Spleen (tissue), 11 donors: ENCODE measurements around the gene MYO19. TPM values are rescaled to one million over a fixed set of nuclear protein-coding genes. Genes with fewer than 3 reads are reported as not detected.

Source experiments
- DNase-seq: peaks from one replicate; pipeline ENCODE4 v3.0.0-alpha.2; 2020
- H3K27ac ChIP-seq, 8 donors: fragments of 200-600 bp; sonication (generic) in 7 of 8; 1 replicate in 4 of 8; 2 replicates in 4 of 8; pipeline versions ENCODE4 v1.5.0 to v1.8.0; 2016 to 2021; ENCODE audit warnings: inconsistent platforms in 4 of 8, mild to moderate bottlenecking in 4 of 8, moderate library complexity in 1 of 8
- H3K27me3 ChIP-seq, 7 donors: fragments of 200-600 bp; sonication (generic) in 6 of 7; replicated peaks in 1 of 7; 1 replicate in 4 of 7; 2 replicates in 3 of 7; pipeline versions ENCODE4 v1.5.0 to v1.8.0; 2016 to 2021; ENCODE audit warnings: inconsistent platforms in 3 of 7, mild to moderate bottlenecking in 1 of 7
- H3K36me3 ChIP-seq, 6 donors: fragments of 200-600 bp; sonication (generic) in 5 of 6; 1 replicate in 4 of 6; 2 replicates in 2 of 6; pipeline versions ENCODE4 v1.5.0 to v1.8.0; 2016 to 2021; ENCODE audit warnings: inconsistent platforms in 2 of 6
- H3K4me1 ChIP-seq, 6 donors: fragments of 200-600 bp; sonication (generic) in 5 of 6; 1 replicate in 3 of 6; 2 replicates in 3 of 6; pipeline versions ENCODE4 v1.5.0 to v1.8.0; 2016 to 2021; ENCODE audit warnings: inconsistent platforms in 3 of 6
- H3K4me3 ChIP-seq, 8 donors: fragments of 200-600 bp; sonication (generic) in 7 of 8; 1 replicate in 4 of 8; 2 replicates in 4 of 8; pipeline versions ENCODE4 v1.5.0 to v1.8.0; 2016 to 2021; ENCODE audit warnings: inconsistent platforms in 4 of 8, mild to moderate bottlenecking in 4 of 8, moderate library complexity in 2 of 8
- H3K9me3 ChIP-seq, 8 donors: fragments of 200-600 bp; sonication (generic) in 7 of 8; 1 replicate in 4 of 8; 2 replicates in 4 of 8; pipeline versions ENCODE4 v1.5.0 to v1.8.0; 2016 to 2021; ENCODE audit warnings: inconsistent platforms in 4 of 8
- POLR2A ChIP-seq, 3 donors: fragments of 450-650 bp; IDR thresholded peaks; one replicate each; pipeline ENCODE4 v1.5.1; 2017; ENCODE audit warnings: antibody characterized with exemption in 3 of 3, mild to moderate bottlenecking in 1 of 3
- POLR2AphosphoS5 ChIP-seq, 3 donors: sonication (generic); formaldehyde crosslinking; IDR thresholded peaks; one replicate each; pipeline ENCODE4 v1.5.1; 2017; ENCODE audit warnings: antibody characterized with exemption in 3 of 3
- WGBS, 5 donors: extraction: QIAGEN DNeasy Blood & Tissue Kit in 3 of 5; methylation state at CpG; one replicate each; pipeline versions ENCODE4 v1.1.5 to v1.1.7; 2013 to 2018; 5-methylcytosine and 5-hydroxymethylcytosine counted together
- intact Hi-C: fragments of 100-400 bp; cut with DNase I; formaldehyde crosslinking; loops from one replicate; pipeline ENCODE4 v1.15.0; 2023; ENCODE audit warnings: low total_unique reads
- polyA plus RNA-seq, 3 donors: library from polyadenylated mRNA; stranded (reverse); fragments of 200-250 nt; gene quantifications; one replicate each; pipeline ENCODE4 v1.2.1, GENCODE V29; 2013
- total RNA-seq, 7 donors: library from RNA; depleted of rRNA in 3 of 7; stranded (reverse); fragments of >200 nt in 3 of 7; fragmentation: NEBNext Ultra II Directional in 4 of 7; extraction: Animal tissue kit (Norgen Biotek cat#: 25700) in 4 of 7; gene quantifications; one replicate each; pipeline versions ENCODE4 v1.1.0 to v1.2.1, GENCODE V29; 2016 to 2021
- TF ChIP-seq, protein P1 (sequence below), 11 experiments: fragments of 200-600 bp in 7 of 11; fragments of 450-650 bp in 4 of 11; sonication (generic) in 4 of 11; IDR thresholded peaks in 8 of 11; conservative IDR thresholded peaks in 3 of 11; 1 replicate in 7 of 11; 2 replicates in 4 of 11; pipeline versions ENCODE4 v1.4.0 to v1.8.0; 2016 to 2021; ENCODE audit warnings: antibody characterized with exemption in 11 of 11, inconsistent platforms in 4 of 11, mild to moderate bottlenecking in 1 of 11
- donor health status: healthy with polysubstance abuse.
- donor health status: DM: no; HTN: no; CAD: no; lungs with moderate emphysema.
- donor health status: DM: no; HTN: no; CAD: no.
- donor health status: Bipolar disorder and iron deficiency.
- donor health status: healthy.
- donor health status: DM: no; HTN: no; CAD: no.
- donor health status: DM: yes; HTN: yes; CAD: no.

MYO19 gene
- total and polyA plus RNA-seq, 10 donors, result 15.6 to 68.9 (median 50.7) TPM

DNA sequence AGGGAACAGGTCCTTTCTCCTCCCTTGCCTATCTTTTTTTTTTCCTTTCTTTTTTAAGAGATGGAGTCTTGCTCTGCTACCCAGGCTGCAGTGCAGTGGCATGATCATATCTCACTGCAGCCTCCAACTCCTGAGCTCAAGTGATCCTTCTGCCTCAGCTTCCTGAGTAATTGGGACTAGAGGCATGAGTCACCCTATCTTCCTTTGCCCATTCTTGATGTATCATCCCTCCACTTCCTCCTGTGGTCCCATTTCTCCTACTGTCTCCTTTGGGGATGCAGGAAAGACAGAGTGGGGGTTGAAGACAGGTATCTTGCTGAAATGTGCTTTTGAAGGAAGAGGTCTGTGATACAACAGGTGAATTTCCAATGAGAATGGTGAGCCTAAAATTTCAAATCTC is 5.5 kb downstream of the MYO19 start:
- Histone ChIP-seq H3K27ac (no peak overlapping the region), H3K36me3 (peaks cover 0 to 97% (median 59%) of the 10 kb centered on the region in 6 donors), H3K4me1 (peaks cover 0 to 10% (median 6%) of the 10 kb centered on the region in 6 donors), H3K27me3 (no peaks in the 10 kb centered on the region), H3K4me3 (no peak overlapping the region), H3K9me3 (no peaks in the 10 kb centered on the region)
- intact Hi-C loops, result no loop called here
- TF ChIP-seq POLR2A (IDR thresholded peaks at IDR 0.05) (no peak), POLR2AphosphoS5 (IDR thresholded peaks at IDR 0.05) (no peak)
- TF ChIP-seq, protein P1, sequence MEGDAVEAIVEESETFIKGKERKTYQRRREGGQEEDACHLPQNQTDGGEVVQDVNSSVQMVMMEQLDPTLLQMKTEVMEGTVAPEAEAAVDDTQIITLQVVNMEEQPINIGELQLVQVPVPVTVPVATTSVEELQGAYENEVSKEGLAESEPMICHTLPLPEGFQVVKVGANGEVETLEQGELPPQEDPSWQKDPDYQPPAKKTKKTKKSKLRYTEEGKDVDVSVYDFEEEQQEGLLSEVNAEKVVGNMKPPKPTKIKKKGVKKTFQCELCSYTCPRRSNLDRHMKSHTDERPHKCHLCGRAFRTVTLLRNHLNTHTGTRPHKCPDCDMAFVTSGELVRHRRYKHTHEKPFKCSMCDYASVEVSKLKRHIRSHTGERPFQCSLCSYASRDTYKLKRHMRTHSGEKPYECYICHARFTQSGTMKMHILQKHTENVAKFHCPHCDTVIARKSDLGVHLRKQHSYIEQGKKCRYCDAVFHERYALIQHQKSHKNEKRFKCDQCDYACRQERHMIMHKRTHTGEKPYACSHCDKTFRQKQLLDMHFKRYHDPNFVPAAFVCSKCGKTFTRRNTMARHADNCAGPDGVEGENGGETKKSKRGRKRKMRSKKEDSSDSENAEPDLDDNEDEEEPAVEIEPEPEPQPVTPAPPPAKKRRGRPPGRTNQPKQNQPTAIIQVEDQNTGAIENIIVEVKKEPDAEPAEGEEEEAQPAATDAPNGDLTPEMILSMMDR (IDR thresholded peaks at IDR 0.05 in 8 of 11, conservative IDR thresholded peaks at IDR 0.05 in 3 of 11), result no peak
- no peak for DNase-seq

DNA sequence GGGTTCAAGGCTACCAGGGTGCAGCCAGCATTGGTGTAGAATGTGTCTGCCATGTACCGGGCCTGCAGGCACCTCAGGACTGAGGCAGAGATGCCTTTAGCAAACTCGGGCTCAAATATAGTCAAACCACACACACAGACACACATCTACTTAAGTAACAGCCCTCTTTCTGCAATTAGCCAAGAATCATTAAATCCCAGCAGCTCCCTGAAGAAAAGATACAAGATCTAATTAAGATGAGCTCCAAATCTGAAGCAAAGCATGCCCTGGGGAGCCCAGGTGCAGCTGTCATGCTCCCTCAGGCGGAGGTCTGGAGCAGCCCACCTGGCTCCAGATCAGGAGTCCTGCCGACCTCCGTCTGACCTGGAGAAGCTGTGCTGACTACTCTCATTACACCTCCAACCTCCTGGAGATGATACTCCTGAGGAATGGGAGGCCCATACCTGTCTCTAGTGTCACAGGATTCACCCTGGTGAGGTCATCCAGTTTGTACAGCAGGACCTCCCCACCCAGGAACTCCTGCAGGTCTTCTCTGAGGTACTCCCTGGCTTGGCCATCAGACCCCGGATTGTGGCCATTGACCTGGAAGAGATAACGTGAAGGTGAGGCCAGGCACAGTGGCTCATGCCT is 6.9 kb downstream of the MYO19 start:
- Histone ChIP-seq H3K4me3 (no peak overlapping the region), H3K36me3 (peaks cover 0 to 100% (median 68%) of the 10 kb centered on the region in 6 donors), H3K27me3 (no peaks in the 10 kb centered on the region), H3K4me1 (no peaks in the 10 kb centered on the region), H3K9me3 (no peaks in the 10 kb centered on the region), H3K27ac (no peak overlapping the region)
- DNase-seq, result no peak
- intact Hi-C loops, result no loop called here
- TF ChIP-seq POLR2A (IDR thresholded peaks at IDR 0.05) (no peak), POLR2AphosphoS5 (IDR thresholded peaks at IDR 0.05) (no peak)
- TF ChIP-seq, protein P1 (IDR thresholded peaks at IDR 0.05 in 8 of 11, conservative IDR thresholded peaks at IDR 0.05 in 3 of 11), result no peak
- 95 to 99% (median 96%) methylated on average over 6 to 7 of the region's 7 CpGs for WGBS, 5 donors

DNA sequence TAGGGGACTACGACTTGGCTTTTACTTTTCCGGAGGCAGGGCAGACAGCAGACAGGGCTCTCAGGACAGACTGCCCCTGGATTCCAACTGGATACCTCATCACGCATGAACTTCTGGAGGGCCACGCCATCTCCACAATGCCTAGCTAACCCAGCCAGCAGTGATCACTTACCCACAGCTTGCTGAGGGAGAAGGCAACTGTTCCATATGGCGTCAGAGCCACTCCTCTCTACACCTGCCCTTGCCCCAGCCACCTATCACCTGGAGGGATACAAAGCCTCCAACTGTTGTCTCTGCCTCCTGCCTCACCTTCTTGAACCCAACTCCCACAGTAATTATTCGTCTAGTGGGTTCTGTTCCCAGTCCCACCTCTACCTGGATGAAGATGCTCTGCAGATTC is 8.8 kb downstream of the MYO19 start:
- no peak for DNase-seq
- Histone ChIP-seq H3K4me3 (no peak overlapping the region), H3K36me3 (peaks cover 0 to 99% (median 57%) of the 10 kb centered on the region in 6 donors), H3K4me1 (no peaks in the 10 kb centered on the region), H3K27me3 (no peaks in the 10 kb centered on the region), H3K9me3 (no peaks in the 10 kb centered on the region), H3K27ac (no peak overlapping the region)
- TF ChIP-seq POLR2A (IDR thresholded peaks at IDR 0.05) (no peak), POLR2AphosphoS5 (IDR thresholded peaks at IDR 0.05) (no peak)
- TF ChIP-seq, protein P1 (IDR thresholded peaks at IDR 0.05 in 8 of 11, conservative IDR thresholded peaks at IDR 0.05 in 3 of 11), result no peak
- intact Hi-C loops, result no loop called here
- WGBS, 5 donors, result 94 to 98% (median 97%) methylated on average over 4 to 6 of the region's 6 CpGs

DNA sequence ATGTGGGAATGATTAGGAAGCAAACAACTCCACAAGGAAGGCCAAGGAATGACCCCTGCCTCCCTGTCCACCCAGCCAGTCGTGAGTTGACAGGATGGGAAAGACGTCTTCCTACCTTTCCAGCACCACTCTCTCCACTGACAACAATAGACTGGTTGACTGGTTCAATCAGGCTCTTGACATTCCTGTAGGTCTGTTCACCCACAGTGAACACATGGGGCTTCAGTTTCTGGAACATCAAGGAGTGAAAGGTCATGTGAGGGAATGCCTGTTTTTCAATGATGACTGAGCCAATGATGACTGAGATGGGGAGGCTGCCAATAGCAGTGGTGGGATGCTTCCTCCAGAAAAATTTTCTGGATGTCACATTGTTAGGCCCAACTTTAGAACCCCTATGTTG is 9.6 kb downstream of the MYO19 start:
- H3K9me3 ChIP-seq, result no peaks in the 10 kb centered on the region
- peaks cover 0 to 99% (median 57%) of the 10 kb centered on the region in 6 donors for H3K36me3 ChIP-seq
- H3K27ac ChIP-seq, result no peak overlapping the region
- WGBS, 5 donors, result 88 to 100% (median 95%) methylated on average over 2 of the region's 2 CpGs
- no peaks in the 10 kb centered on the region for H3K4me1 ChIP-seq
- no peak for TF ChIP-seq POLR2A (IDR thresholded peaks at IDR 0.05)
- TF ChIP-seq, protein P1 (IDR thresholded peaks at IDR 0.05 in 8 of 11, conservative IDR thresholded peaks at IDR 0.05 in 3 of 11), result no peak
- TF ChIP-seq POLR2AphosphoS5 (IDR thresholded peaks at IDR 0.05), result no peak
- no peak for DNase-seq
- intact Hi-C loops, result no loop called here
- H3K27me3 ChIP-seq, result no peaks in the 10 kb centered on the region
- H3K4me3 ChIP-seq, result no peak overlapping the region
